Measurements from ENCODE around the gene RAB40C. TPM values are rescaled to one million over a fixed set of nuclear protein-coding genes. Genes with fewer than 3 reads are reported as not detected.

The RAB40C gene
- total RNA-seq, 1 donor from 2014 or later: 31.6 TPM

DNA sequence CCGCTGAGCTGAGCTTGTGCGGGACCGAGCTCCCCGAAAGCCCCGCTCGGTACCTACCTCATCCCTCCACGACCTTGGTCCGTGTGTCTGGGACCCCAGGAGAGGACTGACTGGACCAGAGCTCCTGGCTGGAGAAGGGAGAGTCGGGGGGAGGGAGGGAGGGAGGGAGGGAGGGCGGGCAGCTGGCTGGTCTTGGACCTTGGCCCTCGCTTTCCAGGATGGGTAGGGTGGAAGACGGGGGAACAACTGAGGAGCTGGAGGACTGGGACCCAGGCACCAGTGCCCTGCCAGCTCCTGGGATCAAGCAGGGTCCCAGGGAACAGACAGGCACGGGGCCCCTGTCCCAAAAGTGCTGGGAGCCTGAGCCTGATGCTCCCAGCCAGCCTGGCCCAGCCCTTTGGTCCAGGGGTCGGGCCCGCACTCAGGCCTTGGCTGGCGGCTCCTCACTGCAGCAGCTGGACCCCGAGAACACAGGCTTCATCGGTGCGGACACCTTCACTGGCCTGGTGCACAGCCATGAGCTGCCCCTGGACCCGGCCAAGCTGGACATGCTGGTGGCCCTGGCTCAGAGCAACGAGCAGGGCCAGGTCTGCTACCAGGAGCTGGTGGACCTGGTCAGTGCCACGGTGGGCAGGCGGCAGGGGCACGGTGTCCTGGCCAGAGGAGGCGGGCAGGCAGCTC, 86.2 kb downstream of the RAB40C start:
- Mint-ChIP-seq H3K27me3 (ENCODE audit: low read depth) (peaks cover 16% of the 10 kb centered on the region), H3K27ac (ENCODE audit: unreplicated experiment) (no peak overlapping the region), H3K4me3 (no peak overlapping the region), H3K9me3 (no peaks in the 10 kb centered on the region), H3K36me3 (ENCODE audit: low read depth) (no peaks in the 10 kb centered on the region), H3K4me1 (peaks cover 9% of the 10 kb centered on the region)
- no peak for DNase-seq (ENCODE audit: low read depth, low spot score)
- TF ChIP-seq, protein P1, sequence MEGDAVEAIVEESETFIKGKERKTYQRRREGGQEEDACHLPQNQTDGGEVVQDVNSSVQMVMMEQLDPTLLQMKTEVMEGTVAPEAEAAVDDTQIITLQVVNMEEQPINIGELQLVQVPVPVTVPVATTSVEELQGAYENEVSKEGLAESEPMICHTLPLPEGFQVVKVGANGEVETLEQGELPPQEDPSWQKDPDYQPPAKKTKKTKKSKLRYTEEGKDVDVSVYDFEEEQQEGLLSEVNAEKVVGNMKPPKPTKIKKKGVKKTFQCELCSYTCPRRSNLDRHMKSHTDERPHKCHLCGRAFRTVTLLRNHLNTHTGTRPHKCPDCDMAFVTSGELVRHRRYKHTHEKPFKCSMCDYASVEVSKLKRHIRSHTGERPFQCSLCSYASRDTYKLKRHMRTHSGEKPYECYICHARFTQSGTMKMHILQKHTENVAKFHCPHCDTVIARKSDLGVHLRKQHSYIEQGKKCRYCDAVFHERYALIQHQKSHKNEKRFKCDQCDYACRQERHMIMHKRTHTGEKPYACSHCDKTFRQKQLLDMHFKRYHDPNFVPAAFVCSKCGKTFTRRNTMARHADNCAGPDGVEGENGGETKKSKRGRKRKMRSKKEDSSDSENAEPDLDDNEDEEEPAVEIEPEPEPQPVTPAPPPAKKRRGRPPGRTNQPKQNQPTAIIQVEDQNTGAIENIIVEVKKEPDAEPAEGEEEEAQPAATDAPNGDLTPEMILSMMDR (conservative IDR thresholded peaks at IDR 0.05): no peak

DNA sequence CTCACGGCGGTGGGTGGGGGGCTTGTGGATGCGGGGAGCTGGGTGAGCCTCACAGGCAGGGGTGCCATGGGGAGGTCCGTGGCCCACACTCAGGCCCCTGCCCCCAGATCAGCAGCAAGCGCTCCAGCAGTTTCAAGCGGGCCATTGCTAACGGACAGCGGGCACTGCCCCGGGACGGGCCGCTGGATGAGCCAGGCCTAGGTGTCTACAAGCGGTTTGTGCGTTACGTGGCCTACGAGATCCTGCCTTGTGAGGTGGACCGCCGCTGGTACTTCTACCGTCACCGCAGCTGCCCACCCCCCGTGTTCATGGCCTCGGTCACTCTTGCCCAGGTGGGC, 86.7 kb downstream of the RAB40C start:
- Mint-ChIP-seq H3K36me3 (ENCODE audit: low read depth) (no peaks in the 10 kb centered on the region), H3K4me3 (peak overlapping the region; percentile 65), H3K4me1 (peaks cover 14% of the 10 kb centered on the region), H3K27me3 (ENCODE audit: low read depth) (peaks cover 18% of the 10 kb centered on the region), H3K27ac (ENCODE audit: unreplicated experiment) (no peak overlapping the region), H3K9me3 (no peaks in the 10 kb centered on the region)
- no peak for DNase-seq (ENCODE audit: low read depth, low spot score)
- TF ChIP-seq, protein P1 (conservative IDR thresholded peaks at IDR 0.05): no peak

DNA sequence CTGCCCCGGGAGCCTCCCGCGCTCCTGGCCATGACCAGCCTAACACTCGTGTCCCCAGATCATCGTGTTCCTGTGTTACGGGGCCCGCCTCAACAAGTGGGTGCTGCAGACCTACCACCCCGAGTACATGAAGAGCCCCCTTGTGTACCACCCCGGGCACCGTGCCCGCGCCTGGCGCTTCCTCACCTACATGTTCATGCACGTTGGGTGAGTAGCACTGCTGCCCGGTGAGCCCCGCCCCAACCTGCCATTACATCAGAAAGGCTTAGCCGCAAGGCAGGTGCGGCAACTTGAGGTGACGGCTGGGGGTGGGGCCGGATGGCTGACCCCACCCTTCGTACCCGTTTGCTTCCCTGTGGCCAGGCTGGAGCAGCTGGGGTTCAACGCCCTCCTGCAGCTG, 87.0 kb downstream of the RAB40C start:
- H3K27me3 Mint-ChIP-seq (ENCODE audit: low read depth): peaks cover 18% of the 10 kb centered on the region
- H3K36me3 Mint-ChIP-seq (ENCODE audit: low read depth): no peaks in the 10 kb centered on the region
- TF ChIP-seq, protein P1 (conservative IDR thresholded peaks at IDR 0.05): no peak
- peak overlapping the region; percentile 65 for H3K4me3 Mint-ChIP-seq
- no peak overlapping the region for H3K27ac Mint-ChIP-seq (ENCODE audit: unreplicated experiment)
- no peaks in the 10 kb centered on the region for H3K9me3 Mint-ChIP-seq
- H3K4me1 Mint-ChIP-seq: peaks cover 18% of the 10 kb centered on the region
- no peak for DNase-seq (ENCODE audit: low read depth, low spot score)

DNA sequence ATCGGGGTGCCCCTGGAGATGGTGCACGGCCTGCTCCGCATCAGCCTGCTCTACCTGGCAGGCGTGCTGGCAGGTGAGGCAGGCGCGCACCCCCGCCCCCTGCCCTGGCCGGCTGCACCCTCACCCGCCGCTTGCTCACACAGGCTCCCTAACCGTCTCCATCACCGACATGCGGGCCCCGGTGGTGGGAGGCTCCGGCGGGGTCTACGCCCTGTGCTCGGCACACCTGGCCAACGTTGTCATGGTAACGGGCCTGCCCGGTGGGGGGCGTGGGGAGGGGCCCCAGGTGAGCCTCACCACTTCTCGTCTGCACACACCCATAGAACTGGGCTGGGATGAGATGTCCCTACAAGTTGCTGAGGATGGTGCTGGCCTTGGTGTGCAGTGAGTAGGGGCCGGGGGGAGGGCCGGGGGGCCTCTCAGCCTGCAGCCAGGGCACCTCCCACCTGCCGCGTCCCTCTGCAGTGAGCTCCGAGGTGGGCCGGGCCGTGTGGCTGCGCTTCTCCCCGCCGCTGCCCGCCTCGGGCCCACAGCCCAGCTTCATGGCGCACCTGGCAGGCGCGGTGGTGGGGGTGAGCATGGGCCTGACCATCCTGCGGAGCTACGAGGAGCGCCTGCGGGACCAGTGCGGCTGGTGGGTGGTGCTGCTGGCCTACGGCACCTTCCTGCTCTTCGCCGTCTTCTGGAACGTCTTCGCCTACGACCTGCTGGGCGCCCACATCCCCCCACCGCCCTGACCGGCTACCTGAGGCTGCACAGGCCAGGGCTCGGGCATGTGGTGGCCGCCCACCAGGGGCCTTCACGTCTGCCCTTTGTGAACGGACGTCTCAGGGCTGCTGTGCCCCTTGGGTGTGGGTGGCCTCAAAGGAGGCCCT, 87.7 kb downstream of the RAB40C start:
- H3K4me3 Mint-ChIP-seq: no peak overlapping the region
- H3K27me3 Mint-ChIP-seq (ENCODE audit: low read depth): peaks cover 20% of the 10 kb centered on the region
- TF ChIP-seq, protein P1 (conservative IDR thresholded peaks at IDR 0.05): no peak
- no peak for DNase-seq (ENCODE audit: low read depth, low spot score)
- peaks cover 2% of the 10 kb centered on the region for H3K36me3 Mint-ChIP-seq (ENCODE audit: low read depth)
- H3K4me1 Mint-ChIP-seq: peaks cover 20% of the 10 kb centered on the region
- no peaks in the 10 kb centered on the region for H3K9me3 Mint-ChIP-seq
- no peak overlapping the region for H3K27ac Mint-ChIP-seq (ENCODE audit: unreplicated experiment)

DNA sequence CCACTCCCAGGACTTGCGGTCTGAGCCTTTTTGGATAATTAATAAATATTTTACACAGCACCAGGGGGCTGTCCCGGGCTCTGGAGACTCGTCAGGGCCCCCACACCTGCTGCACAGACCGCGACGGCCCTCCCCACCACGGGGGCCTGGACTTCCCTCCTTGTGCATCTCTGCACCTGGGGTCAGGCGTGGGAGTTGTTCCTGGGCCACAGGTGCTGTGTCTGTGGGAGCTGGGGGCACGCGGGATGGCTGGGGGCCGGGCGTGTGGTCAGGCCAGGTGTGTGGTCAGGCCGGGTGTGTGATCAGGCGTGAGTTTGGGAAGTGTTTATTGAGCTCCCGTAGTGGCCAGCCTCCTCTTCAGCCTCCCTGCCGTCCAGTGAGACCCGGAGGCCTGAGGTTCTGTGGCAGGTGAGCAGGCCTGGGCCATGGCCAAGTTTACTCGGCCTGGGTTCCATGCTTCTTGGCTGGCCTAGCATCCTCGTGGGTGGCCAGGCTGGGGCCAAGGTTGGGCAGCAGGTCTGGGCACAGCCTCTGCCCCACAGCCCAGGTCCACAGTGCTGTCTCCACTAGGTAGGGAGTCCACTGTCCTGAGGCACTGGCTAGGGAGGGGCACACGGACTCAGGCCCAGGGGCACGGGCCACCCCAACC, 88.5 kb downstream of the RAB40C start:
- no peaks in the 10 kb centered on the region for H3K9me3 Mint-ChIP-seq
- peak overlapping the region; percentile 91 for H3K4me3 Mint-ChIP-seq
- H3K27me3 Mint-ChIP-seq (ENCODE audit: low read depth): peaks cover 20% of the 10 kb centered on the region
- TF ChIP-seq, protein P1 (conservative IDR thresholded peaks at IDR 0.05): no peak
- peaks cover 22% of the 10 kb centered on the region for H3K4me1 Mint-ChIP-seq
- peaks cover 3% of the 10 kb centered on the region for H3K36me3 Mint-ChIP-seq (ENCODE audit: low read depth)
- no peak overlapping the region for H3K27ac Mint-ChIP-seq (ENCODE audit: unreplicated experiment)
- DNase-seq (ENCODE audit: low read depth, low spot score): no peak

Small RNA genes lying within 50 kb of the gene (microRNA-seq; reads per million reads assigned to microRNA genes)
- 29.0 reads per million, percentile 41 among the genes with 10 or more reads in this experiment for gene MIR3176

Other genes starting within 250 kb of the RAB40C start
- 36.4 and 38.2 TPM in 2 replicates for gene AXIN1, start 237.3 kb upstream of the RAB40C start, total RNA-seq
- gene MRPL28, start 219.5 kb upstream of the RAB40C start, total RNA-seq: 80.4 and 84.6 TPM in 2 replicates
- 56.4 and 62.0 TPM in 2 replicates for gene PGAP6, start 208.1 kb upstream of the RAB40C start, total RNA-seq
- 233 and 254 TPM in 2 replicates for gene NME4, start 192.9 kb upstream of the RAB40C start, total RNA-seq
- gene DECR2, start 188.2 kb upstream of the RAB40C start, total RNA-seq: 22.4 and 25.7 TPM in 2 replicates
- gene RAB11FIP3, start 164.4 kb upstream of the RAB40C start, total RNA-seq: 70.5 and 72.2 TPM in 2 replicates
- gene CAPN15, start 62.4 kb upstream of the RAB40C start, total RNA-seq: 56.9 and 60.3 TPM in 2 replicates
- gene PRR35, start 29.7 kb upstream of the RAB40C start, total RNA-seq: not detected in 2 replicates
- 0.84 and 0.86 TPM in 2 replicates for gene NHLRC4, start 23.1 kb upstream of the RAB40C start, total RNA-seq
- gene PIGQ, start 20.1 kb upstream of the RAB40C start, total RNA-seq: 84.9 and 91.7 TPM in 2 replicates
- 8.1 and 8.5 TPM in 2 replicates for gene WFIKKN1, start 40.9 kb downstream of the RAB40C start, total RNA-seq
- 73.4 and 75.3 TPM in 2 replicates for gene METTL26, start 46.2 kb downstream of the RAB40C start, total RNA-seq
- 16.2 and 17.6 TPM in 2 replicates for gene MCRIP2, start 51.8 kb downstream of the RAB40C start, total RNA-seq
- 95.8 and 97.0 TPM in 2 replicates for gene WDR90, start 59.3 kb downstream of the RAB40C start, total RNA-seq
- 171 and 189 TPM in 2 replicates for gene RHOT2, start 78.1 kb downstream of the RAB40C start, total RNA-seq
- 3.0 and 3.1 TPM in 2 replicates for gene RHBDL1, start 85.6 kb downstream of the RAB40C start, total RNA-seq
- gene STUB1, start 90.3 kb downstream of the RAB40C start, total RNA-seq: 81.5 and 99.3 TPM in 2 replicates
- gene JMJD8, start 94.3 kb downstream of the RAB40C start, total RNA-seq: 60.8 and 64.5 TPM in 2 replicates
- 16.6 and 20.7 TPM in 2 replicates for gene WDR24, start 100.3 kb downstream of the RAB40C start, total RNA-seq
- 2.5 and 3.0 TPM in 2 replicates for gene FBXL16, start 115.7 kb downstream of the RAB40C start, total RNA-seq
- gene METRN, start 125.1 kb downstream of the RAB40C start, total RNA-seq: 210 and 224 TPM in 2 replicates
- 51.1 and 52.7 TPM in 2 replicates for gene ANTKMT, start 131.1 kb downstream of the RAB40C start, total RNA-seq
- 7.0 and 7.2 TPM in 2 replicates for gene CCDC78, start 136.4 kb downstream of the RAB40C start, total RNA-seq
- 15.0 and 15.4 TPM in 2 replicates for gene HAGHL, start 137.0 kb downstream of the RAB40C start, total RNA-seq
- 42.1 and 45.9 TPM in 2 replicates for gene CIAO3, start 150.9 kb downstream of the RAB40C start, total RNA-seq
- gene MSLN, start 170.7 kb downstream of the RAB40C start, total RNA-seq: not detected in 2 replicates
- 36.1 and 36.8 TPM in 2 replicates for gene RPUSD1, start 198.3 kb downstream of the RAB40C start, total RNA-seq
- gene CHTF18, start 198.6 kb downstream of the RAB40C start, total RNA-seq: 156 and 169 TPM in 2 replicates
- gene GNG13, start 210.7 kb downstream of the RAB40C start, total RNA-seq: not detected in 2 replicates